ENCODE data around the gene LRRC25.

DNA sequence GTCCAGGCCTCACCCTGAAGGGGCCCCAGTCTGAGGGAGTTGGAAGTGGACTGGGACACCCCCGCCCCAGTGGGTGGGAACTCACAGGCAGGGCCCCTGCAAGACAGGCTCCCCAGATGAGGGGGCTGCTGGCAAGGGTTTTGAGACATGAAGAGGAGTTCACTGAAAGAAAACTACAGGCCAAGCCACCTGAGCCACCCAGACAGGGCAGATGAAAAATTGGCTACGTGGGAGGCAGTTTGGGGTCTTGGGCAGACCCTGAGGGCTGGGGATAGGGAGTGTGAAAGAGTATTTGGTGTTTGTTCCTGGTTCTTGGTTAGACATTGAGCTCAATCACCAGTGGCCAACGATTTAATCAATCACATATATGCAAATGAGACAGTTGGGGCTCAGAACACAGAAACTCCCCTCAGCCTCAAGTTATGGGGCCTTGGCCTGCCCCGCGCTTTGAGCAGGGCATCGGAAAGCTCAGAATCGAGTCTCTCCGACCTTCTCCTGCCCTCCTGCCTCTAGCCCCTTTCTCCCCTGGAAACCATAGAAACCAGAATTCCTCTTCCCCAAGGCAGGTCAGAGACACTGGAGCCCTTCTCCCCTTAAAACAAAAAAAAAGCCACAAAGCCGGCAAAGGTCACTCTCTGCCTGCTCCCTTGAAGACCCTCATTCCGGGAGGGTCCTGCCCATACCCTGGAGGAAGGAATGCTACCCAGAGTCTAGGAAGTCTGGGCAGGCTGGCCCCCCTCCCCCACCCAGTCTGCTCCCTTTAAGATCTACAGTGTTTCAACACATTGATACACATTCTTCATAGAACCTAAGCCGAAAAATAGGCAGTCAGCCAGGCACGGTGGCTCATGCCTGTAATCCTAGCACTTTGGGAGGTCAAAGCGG is 41.8 kb upstream of the LRRC25 start:
- TF ChIP-seq POLR2A (IDR thresholded peaks at IDR 0.05) (no peak), CTCF (IDR thresholded peaks at IDR 0.05) (no peak), EP300 (IDR thresholded peaks at IDR 0.05) (no peak)
